Transverse colon (tissue), 3 donors: Measurements from ENCODE around the gene CARD10.

Experiments
- CTCF ChIP-seq, 5 experiments: fragments of 200-600 bp in 3 of 5; fragments of 450-650 bp in 2 of 5; sonication (generic) in 3 of 5; IDR thresholded peaks; 1 replicate in 2 of 5; 2 replicates in 3 of 5; pipeline ENCODE4 v1.5.1; 2016 to 2017; ENCODE audit warnings: antibody characterized with exemption in 5 of 5, inconsistent platforms in 3 of 5, mild to moderate bottlenecking in 2 of 5, moderate library complexity in 1 of 5
- POLR2A ChIP-seq: fragments of 450-650 bp; IDR thresholded peaks from one replicate; pipeline ENCODE4 v1.6.1; 2016; ENCODE audit warnings: antibody characterized with exemption, mild to moderate bottlenecking, moderate library complexity

- TF ChIP-seq CTCF (IDR thresholded peaks at IDR 0.05) (no peak), POLR2A (no peak)
These were observed 2.1 kb upstream of the CARD10 start for GRCh38 chr22:37521236-37521739.
